ENCODE data around the gene NRSN2. TPM values are rescaled to one million over a fixed set of nuclear protein-coding genes. Genes with fewer than 3 reads are reported as not detected.

Gene NRSN2
- total RNA-seq, 1 donor from 2014 or later: 47.3 TPM

- peaks cover 2% of the 10 kb centered on the region for H3K36me3 Mint-ChIP-seq (ENCODE audit: unreplicated experiment)
- no peak for TF ChIP-seq CTCF (IDR thresholded peaks at IDR 0.05)
- H3K4me3 Mint-ChIP-seq (ENCODE audit: unreplicated experiment): no peak overlapping the region
- H3K9me3 Mint-ChIP-seq (ENCODE audit: unreplicated experiment): no peaks in the 10 kb centered on the region
- peaks cover 35% of the 10 kb centered on the region for H3K4me1 Mint-ChIP-seq (ENCODE audit: unreplicated experiment)
- DNase-seq (ENCODE audit: extremely low spot score, unreplicated experiment): no peak
- peak overlapping the region; percentile 43 for H3K27ac Mint-ChIP-seq (ENCODE audit: unreplicated experiment)
- H3K27me3 Mint-ChIP-seq (ENCODE audit: unreplicated experiment): no peaks in the 10 kb centered on the region
These were observed 44.7 kb upstream of the NRSN2 start for GRCh38 chr20:301886-302848.

- no peaks in the 10 kb centered on the region for H3K9me3 Mint-ChIP-seq (ENCODE audit: unreplicated experiment)
- H3K4me3 Mint-ChIP-seq (ENCODE audit: unreplicated experiment): no peak overlapping the region
- no peaks in the 10 kb centered on the region for H3K27me3 Mint-ChIP-seq (ENCODE audit: unreplicated experiment)
- peaks cover 2% of the 10 kb centered on the region for H3K36me3 Mint-ChIP-seq (ENCODE audit: unreplicated experiment)
- peaks cover 41% of the 10 kb centered on the region for H3K4me1 Mint-ChIP-seq (ENCODE audit: unreplicated experiment)
- no peak for DNase-seq (ENCODE audit: extremely low spot score, unreplicated experiment)
- TF ChIP-seq CTCF (IDR thresholded peaks at IDR 0.05): no peak
- H3K27ac Mint-ChIP-seq (ENCODE audit: unreplicated experiment): no peak overlapping the region
These were observed 41.2 kb upstream of the NRSN2 start for GRCh38 chr20:305745-306144.

GRCh38 chr20:308427-309038 lies 38.4 kb upstream of the NRSN2 start:
- no peaks in the 10 kb centered on the region for H3K9me3 Mint-ChIP-seq (ENCODE audit: unreplicated experiment)
- no peak for DNase-seq (ENCODE audit: extremely low spot score, unreplicated experiment)
- no peaks in the 10 kb centered on the region for H3K27me3 Mint-ChIP-seq (ENCODE audit: unreplicated experiment)
- no peak overlapping the region for H3K4me3 Mint-ChIP-seq (ENCODE audit: unreplicated experiment)
- H3K36me3 Mint-ChIP-seq (ENCODE audit: unreplicated experiment): no peaks in the 10 kb centered on the region
- H3K4me1 Mint-ChIP-seq (ENCODE audit: unreplicated experiment): peaks cover 34% of the 10 kb centered on the region
- no peak for TF ChIP-seq CTCF (IDR thresholded peaks at IDR 0.05)
- peak overlapping the region; percentile 97 for H3K27ac Mint-ChIP-seq (ENCODE audit: unreplicated experiment)

GRCh38 chr20:309306-309840 lies 37.5 kb upstream of the NRSN2 start:
- no peaks in the 10 kb centered on the region for H3K36me3 Mint-ChIP-seq (ENCODE audit: unreplicated experiment)
- H3K4me3 Mint-ChIP-seq (ENCODE audit: unreplicated experiment): peak overlapping the region; percentile 84
- TF ChIP-seq CTCF (IDR thresholded peaks at IDR 0.05): peak; percentile 23
- DNase-seq (ENCODE audit: extremely low spot score, unreplicated experiment): no peak
- H3K4me1 Mint-ChIP-seq (ENCODE audit: unreplicated experiment): peaks cover 34% of the 10 kb centered on the region
- no peaks in the 10 kb centered on the region for H3K9me3 Mint-ChIP-seq (ENCODE audit: unreplicated experiment)
- no peaks in the 10 kb centered on the region for H3K27me3 Mint-ChIP-seq (ENCODE audit: unreplicated experiment)
- peak overlapping the region; percentile 97 for H3K27ac Mint-ChIP-seq (ENCODE audit: unreplicated experiment)
